Colonic mucosa (tissue), 4 donors: ENCODE data around the gene PARN. TPM values are rescaled to one million over a fixed set of nuclear protein-coding genes. Genes with fewer than 3 reads are reported as not detected.

Source experiments
- DNase-seq: peaks from one replicate; pipeline ENCODE4 v3.0.0-alpha.2; 2020
- H3K27ac ChIP-seq: fragments of 200-600 bp; one replicate; pipeline ENCODE4 v1.8.0; 2021
- H3K27me3 ChIP-seq: fragments of 200-600 bp; one replicate; pipeline ENCODE4 v1.8.0; 2021
- H3K36me3 ChIP-seq: fragments of 200-600 bp; one replicate; pipeline ENCODE4 v1.8.0; 2021
- H3K4me1 ChIP-seq: fragments of 200-600 bp; one replicate; pipeline ENCODE4 v1.8.0; 2021; ENCODE audit warnings: mild to moderate bottlenecking
- H3K4me3 ChIP-seq: fragments of 200-600 bp; one replicate; pipeline ENCODE4 v1.8.0; 2021
- H3K9ac ChIP-seq, 2 donors: one replicate each; pipeline ENCODE4 v1.7.0; 2013; ENCODE audit warnings: control low read depth in 2 of 2, low read depth in 2 of 2, low read length in 2 of 2
- H3K9me3 ChIP-seq: fragments of 200-600 bp; one replicate; pipeline ENCODE4 v1.8.0; 2021
- CTCF ChIP-seq: fragments of 200-600 bp; IDR thresholded peaks from one replicate; pipeline ENCODE4 v1.8.0; 2022; ENCODE audit warnings: antibody characterized with exemption, mild to moderate bottlenecking
- intact Hi-C: fragments of 100-400 bp; cut with DNase I; formaldehyde crosslinking; loops from one replicate; pipeline ENCODE4 v1.14.1; 2022
- total RNA-seq, 2 donors: library from RNA; stranded (reverse); fragmentation: NEBNext Ultra II Directional in 1 of 2; extraction: Animal tissue kit (Norgen Biotek cat#: 25700) in 1 of 2; gene quantifications; one replicate each; pipeline ENCODE4 v1.2.1, GENCODE V29; 2021
- donor health status: healthy.
- donor health status: DM: no; HTN: no; CAD: no.
- donor health status: DM: no; HTN: no; CAD: no.

PARN gene
- total RNA-seq, 2 donors from 2014 or later, result 24.2 to 25.6 TPM

GRCh38 chr16:14458576-14458975 lies 171.5 kb downstream of the PARN start:
- H3K27ac ChIP-seq, result no peak overlapping the region
- no peaks in the 10 kb centered on the region for H3K9me3 ChIP-seq
- TF ChIP-seq CTCF, result no peak
- H3K27me3 ChIP-seq, result no peaks in the 10 kb centered on the region
- no peak overlapping the region for H3K9ac ChIP-seq
- no peaks in the 10 kb centered on the region for H3K4me1 ChIP-seq
- H3K36me3 ChIP-seq, result no peaks in the 10 kb centered on the region
- intact Hi-C loops, result no loop called here
- no peak for DNase-seq
- H3K4me3 ChIP-seq, result no peak overlapping the region

GRCh38 chr16:14456793-14457481 lies 173.1 kb downstream of the PARN start:
- intact Hi-C loops, result no loop called here
- no peak overlapping the region for H3K4me3 ChIP-seq
- DNase-seq, result no peak
- no peaks in the 10 kb centered on the region for H3K9me3 ChIP-seq
- no peak overlapping the region for H3K9ac ChIP-seq
- H3K36me3 ChIP-seq, result no peaks in the 10 kb centered on the region
- H3K27me3 ChIP-seq, result no peaks in the 10 kb centered on the region
- TF ChIP-seq CTCF, result no peak
- H3K4me1 ChIP-seq, result no peaks in the 10 kb centered on the region
- no peak overlapping the region for H3K27ac ChIP-seq

- no peak overlapping the region for H3K9ac ChIP-seq
- no peak for DNase-seq
- no peak for TF ChIP-seq CTCF
- no peak overlapping the region for H3K27ac ChIP-seq
- H3K4me1 ChIP-seq, result no peaks in the 10 kb centered on the region
- no peaks in the 10 kb centered on the region for H3K27me3 ChIP-seq
- H3K36me3 ChIP-seq, result no peaks in the 10 kb centered on the region
- intact Hi-C loops, result no loop called here
- H3K4me3 ChIP-seq, result no peak overlapping the region
- no peaks in the 10 kb centered on the region for H3K9me3 ChIP-seq
Observed at GRCh38 chr16:14455573-14455972, 174.5 kb downstream of the PARN start.

GRCh38 chr16:14454391-14454790 lies 175.7 kb downstream of the PARN start:
- Histone ChIP-seq H3K9me3 (no peaks in the 10 kb centered on the region), H3K27ac (no peak overlapping the region), H3K36me3 (no peaks in the 10 kb centered on the region), H3K27me3 (no peaks in the 10 kb centered on the region), H3K9ac (no peak overlapping the region), H3K4me1 (no peaks in the 10 kb centered on the region), H3K4me3 (no peak overlapping the region)
- no peak for DNase-seq
- intact Hi-C loops, result no loop called here
- no peak for TF ChIP-seq CTCF

- DNase-seq, result no peak
- no peak overlapping the region for H3K9ac ChIP-seq
- H3K9me3 ChIP-seq, result no peaks in the 10 kb centered on the region
- intact Hi-C loops, result no loop called here
- H3K4me3 ChIP-seq, result no peak overlapping the region
- H3K27ac ChIP-seq, result no peak overlapping the region
- H3K27me3 ChIP-seq, result no peaks in the 10 kb centered on the region
- H3K36me3 ChIP-seq, result no peaks in the 10 kb centered on the region
- TF ChIP-seq CTCF, result no peak
- no peaks in the 10 kb centered on the region for H3K4me1 ChIP-seq
Observed at GRCh38 chr16:14452066-14452465, 178.0 kb downstream of the PARN start.
